ENCODE results near the gene MB21D2.

DNA sequence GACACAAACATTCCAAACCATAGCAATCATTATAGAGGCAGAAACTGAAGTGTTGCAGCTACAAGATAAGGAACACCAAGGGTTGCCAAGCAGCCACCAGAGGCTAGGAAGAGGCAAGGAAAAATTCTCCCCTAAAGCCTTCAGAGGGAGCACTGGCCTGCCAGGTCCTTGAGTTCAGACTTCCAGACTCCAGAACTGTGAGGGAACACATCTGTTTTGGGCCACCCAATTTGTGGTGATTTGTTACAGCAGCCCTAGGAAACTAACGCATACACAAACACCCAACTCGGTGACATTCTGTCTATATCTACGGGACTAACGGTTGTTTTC is 54.6 kb downstream of the MB21D2 start:
- TF ChIP-seq, protein P1, sequence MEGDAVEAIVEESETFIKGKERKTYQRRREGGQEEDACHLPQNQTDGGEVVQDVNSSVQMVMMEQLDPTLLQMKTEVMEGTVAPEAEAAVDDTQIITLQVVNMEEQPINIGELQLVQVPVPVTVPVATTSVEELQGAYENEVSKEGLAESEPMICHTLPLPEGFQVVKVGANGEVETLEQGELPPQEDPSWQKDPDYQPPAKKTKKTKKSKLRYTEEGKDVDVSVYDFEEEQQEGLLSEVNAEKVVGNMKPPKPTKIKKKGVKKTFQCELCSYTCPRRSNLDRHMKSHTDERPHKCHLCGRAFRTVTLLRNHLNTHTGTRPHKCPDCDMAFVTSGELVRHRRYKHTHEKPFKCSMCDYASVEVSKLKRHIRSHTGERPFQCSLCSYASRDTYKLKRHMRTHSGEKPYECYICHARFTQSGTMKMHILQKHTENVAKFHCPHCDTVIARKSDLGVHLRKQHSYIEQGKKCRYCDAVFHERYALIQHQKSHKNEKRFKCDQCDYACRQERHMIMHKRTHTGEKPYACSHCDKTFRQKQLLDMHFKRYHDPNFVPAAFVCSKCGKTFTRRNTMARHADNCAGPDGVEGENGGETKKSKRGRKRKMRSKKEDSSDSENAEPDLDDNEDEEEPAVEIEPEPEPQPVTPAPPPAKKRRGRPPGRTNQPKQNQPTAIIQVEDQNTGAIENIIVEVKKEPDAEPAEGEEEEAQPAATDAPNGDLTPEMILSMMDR (IDR thresholded peaks at IDR 0.05 in 4 of 5, conservative IDR thresholded peaks at IDR 0.05 in 1 of 5), result no peak
- TF ChIP-seq POLR2A (IDR thresholded peaks at IDR 0.05), result no peak

Data from gastrocnemius medialis (tissue), 4 donors.